ENCODE results near the gene ASF1B. TPM values are rescaled to one million over a fixed set of nuclear protein-coding genes. Genes with fewer than 3 reads are reported as not detected.

Gene ASF1B
- total RNA-seq, 1 donor from 2014 or later: 1.7 TPM

DNA sequence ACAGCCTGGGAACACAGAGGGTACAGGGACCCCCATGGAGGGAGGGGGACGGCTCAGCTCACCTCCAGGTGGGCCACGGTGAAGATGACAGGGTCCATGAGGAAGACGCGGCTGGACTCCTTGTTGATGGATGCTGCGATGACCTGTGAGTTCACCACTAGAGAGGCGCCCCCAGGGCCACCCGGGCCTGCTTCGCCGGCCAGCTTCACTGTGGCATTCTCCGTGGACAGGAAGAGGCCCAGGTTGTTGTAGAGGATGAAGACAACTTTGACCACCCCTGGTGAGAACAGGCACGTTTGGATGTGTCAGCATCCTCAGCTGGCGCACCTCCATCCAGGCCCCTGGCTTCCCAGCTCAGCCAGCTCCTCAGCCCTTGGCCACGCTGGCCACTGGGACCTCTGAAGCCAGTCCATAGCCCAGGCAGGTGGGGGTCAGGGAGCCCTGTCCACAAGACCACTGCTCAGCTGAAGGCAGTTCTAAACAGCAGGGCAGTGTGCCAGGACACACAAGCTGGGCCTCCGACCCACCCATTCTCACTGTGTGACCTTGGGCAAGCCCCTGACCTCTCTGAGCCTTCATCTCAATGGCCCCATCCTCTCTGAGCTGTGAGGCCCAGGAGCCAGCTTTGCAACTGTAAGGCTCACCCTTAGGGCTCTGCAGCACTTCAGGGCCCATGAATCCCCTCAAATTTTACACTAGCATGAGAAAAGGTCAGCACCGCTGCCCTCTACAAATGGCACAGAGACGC, 22.1 kb upstream of the ASF1B start:
- Histone ChIP-seq H3K4me1 (no peaks in the 10 kb centered on the region), H3K27me3 (no peaks in the 10 kb centered on the region), H3K9me3 (no peaks in the 10 kb centered on the region), H3K36me3 (peaks cover 3 to 42% of the 10 kb centered on the region in 2 donors), H3K4me3 (no peak overlapping the region), H3K27ac (no peak overlapping the region)
- TF ChIP-seq POLR2A (IDR thresholded peaks at IDR 0.05) (no peak), POLR2AphosphoS5 (IDR thresholded peaks at IDR 0.05; ENCODE audit: insufficient read depth in 1 of 2, low read depth in 1 of 2) (no peak)
- TF ChIP-seq, protein P1, sequence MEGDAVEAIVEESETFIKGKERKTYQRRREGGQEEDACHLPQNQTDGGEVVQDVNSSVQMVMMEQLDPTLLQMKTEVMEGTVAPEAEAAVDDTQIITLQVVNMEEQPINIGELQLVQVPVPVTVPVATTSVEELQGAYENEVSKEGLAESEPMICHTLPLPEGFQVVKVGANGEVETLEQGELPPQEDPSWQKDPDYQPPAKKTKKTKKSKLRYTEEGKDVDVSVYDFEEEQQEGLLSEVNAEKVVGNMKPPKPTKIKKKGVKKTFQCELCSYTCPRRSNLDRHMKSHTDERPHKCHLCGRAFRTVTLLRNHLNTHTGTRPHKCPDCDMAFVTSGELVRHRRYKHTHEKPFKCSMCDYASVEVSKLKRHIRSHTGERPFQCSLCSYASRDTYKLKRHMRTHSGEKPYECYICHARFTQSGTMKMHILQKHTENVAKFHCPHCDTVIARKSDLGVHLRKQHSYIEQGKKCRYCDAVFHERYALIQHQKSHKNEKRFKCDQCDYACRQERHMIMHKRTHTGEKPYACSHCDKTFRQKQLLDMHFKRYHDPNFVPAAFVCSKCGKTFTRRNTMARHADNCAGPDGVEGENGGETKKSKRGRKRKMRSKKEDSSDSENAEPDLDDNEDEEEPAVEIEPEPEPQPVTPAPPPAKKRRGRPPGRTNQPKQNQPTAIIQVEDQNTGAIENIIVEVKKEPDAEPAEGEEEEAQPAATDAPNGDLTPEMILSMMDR (IDR thresholded peaks at IDR 0.05): no peak
- no peak for DNase-seq (ENCODE audit: extremely low spot score in 2 of 2)
- intact Hi-C loops (cut with DNase I): no loop called here

DNA sequence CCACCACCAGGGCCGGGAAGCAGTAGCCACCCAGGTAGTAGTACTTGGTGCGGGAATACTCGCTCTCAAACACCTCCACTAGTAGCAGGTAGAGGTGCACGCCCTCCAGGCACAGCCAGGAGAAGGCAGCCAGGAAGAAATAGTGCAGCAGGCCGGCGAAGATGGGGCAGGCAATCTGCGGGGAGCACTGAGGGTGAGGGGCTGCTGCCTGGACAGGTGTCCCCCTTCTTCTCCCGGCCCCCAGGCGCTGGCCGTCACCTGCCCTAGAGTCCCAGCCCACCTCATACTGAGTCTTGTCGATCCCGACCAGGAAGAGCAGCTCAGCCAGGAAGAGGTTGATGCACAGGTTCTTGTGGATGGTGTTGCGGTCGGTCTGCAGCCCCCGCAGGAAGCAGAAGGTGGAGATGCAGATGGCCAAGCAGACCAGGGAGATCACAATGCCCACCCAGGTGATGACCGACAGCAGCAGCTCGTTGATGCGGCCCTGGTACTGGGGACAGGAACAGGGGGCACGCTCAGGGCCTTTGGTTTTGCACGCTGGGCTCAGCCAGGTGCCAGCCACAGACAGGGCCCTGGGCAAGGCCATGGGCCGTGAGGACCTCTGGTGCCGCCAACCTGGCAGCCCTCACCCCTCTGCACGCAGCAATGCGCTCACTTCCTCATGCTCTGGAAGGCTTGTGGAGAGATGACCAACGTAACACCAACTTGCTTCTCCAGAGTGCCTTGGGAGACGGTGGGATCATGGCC, 20.8 kb upstream of the ASF1B start:
- Histone ChIP-seq H3K4me3 (no peak overlapping the region), H3K36me3 (peaks cover 3 to 36% of the 10 kb centered on the region in 2 donors), H3K27me3 (no peaks in the 10 kb centered on the region), H3K27ac (no peak overlapping the region), H3K4me1 (no peaks in the 10 kb centered on the region), H3K9me3 (no peaks in the 10 kb centered on the region)
- TF ChIP-seq, protein P1 (IDR thresholded peaks at IDR 0.05): no peak
- TF ChIP-seq POLR2AphosphoS5 (IDR thresholded peaks at IDR 0.05; ENCODE audit: insufficient read depth in 1 of 2, low read depth in 1 of 2) (no peak), POLR2A (IDR thresholded peaks at IDR 0.05) (no peak)
- intact Hi-C loops (cut with DNase I): no loop called here
- no peak for DNase-seq (ENCODE audit: extremely low spot score in 2 of 2)

DNA sequence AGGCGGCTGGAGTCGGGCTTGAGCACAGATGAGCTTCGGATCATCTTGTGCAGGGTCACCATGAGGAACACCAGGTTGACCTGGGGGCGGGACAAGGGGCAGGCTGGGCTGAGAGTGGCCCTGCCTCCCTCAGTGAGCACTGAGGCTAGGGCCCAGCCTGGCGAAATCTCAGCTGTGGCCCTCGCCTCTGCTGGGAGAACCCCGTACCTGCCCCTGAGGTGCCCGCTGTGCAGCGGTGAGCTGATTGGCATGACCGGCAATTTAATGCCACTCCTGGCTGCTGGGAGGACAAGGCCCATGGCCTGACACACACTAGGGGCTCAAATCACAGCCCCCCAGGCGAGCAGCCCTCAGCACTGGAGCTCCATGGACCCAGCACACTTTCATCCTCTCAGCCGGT, 19.7 kb upstream of the ASF1B start:
- no peak for DNase-seq (ENCODE audit: extremely low spot score in 2 of 2)
- intact Hi-C loops (cut with DNase I): no loop called here
- no peaks in the 10 kb centered on the region for H3K4me1 ChIP-seq
- no peaks in the 10 kb centered on the region for H3K9me3 ChIP-seq
- H3K36me3 ChIP-seq: peaks cover 3 to 36% of the 10 kb centered on the region in 2 donors
- TF ChIP-seq, protein P1 (IDR thresholded peaks at IDR 0.05): no peak
- TF ChIP-seq POLR2A (IDR thresholded peaks at IDR 0.05): no peak
- no peak for TF ChIP-seq POLR2AphosphoS5 (IDR thresholded peaks at IDR 0.05; ENCODE audit: insufficient read depth in 1 of 2, low read depth in 1 of 2)
- H3K27me3 ChIP-seq: no peaks in the 10 kb centered on the region
- no peak overlapping the region for H3K27ac ChIP-seq
- H3K4me3 ChIP-seq: no peak overlapping the region

DNA sequence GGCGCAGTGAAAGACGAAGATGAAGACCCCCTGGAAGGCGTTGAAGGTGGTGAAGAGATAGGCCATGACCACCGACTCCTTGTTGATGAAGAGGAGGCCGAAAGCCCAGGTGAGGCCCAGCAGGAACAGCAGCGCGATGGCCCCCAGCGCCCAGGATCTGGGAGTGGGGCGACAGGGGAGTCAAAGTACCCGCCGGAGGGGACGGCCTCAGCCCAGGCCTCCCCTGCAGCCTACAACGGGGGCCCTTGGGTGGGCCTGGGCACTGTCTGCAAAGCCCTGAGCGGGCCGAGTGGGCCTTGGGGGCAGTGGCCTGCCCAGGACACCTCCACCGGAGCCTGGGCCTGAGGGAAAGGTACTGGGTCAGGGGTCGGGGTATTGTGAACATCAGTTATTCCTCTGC, 19.0 kb upstream of the ASF1B start:
- no peak for DNase-seq (ENCODE audit: extremely low spot score in 2 of 2)
- H3K9me3 ChIP-seq: no peaks in the 10 kb centered on the region
- no peaks in the 10 kb centered on the region for H3K27me3 ChIP-seq
- TF ChIP-seq POLR2A (IDR thresholded peaks at IDR 0.05) (no peak), POLR2AphosphoS5 (IDR thresholded peaks at IDR 0.05; ENCODE audit: insufficient read depth in 1 of 2, low read depth in 1 of 2) (no peak)
- TF ChIP-seq, protein P1 (IDR thresholded peaks at IDR 0.05): no peak
- no peak overlapping the region for H3K4me3 ChIP-seq
- H3K36me3 ChIP-seq: peaks cover 3 to 36% of the 10 kb centered on the region in 2 donors
- peaks cover 6% of the 10 kb centered on the region for H3K4me1 ChIP-seq
- intact Hi-C loops (cut with DNase I): no loop called here
- no peak overlapping the region for H3K27ac ChIP-seq

DNA sequence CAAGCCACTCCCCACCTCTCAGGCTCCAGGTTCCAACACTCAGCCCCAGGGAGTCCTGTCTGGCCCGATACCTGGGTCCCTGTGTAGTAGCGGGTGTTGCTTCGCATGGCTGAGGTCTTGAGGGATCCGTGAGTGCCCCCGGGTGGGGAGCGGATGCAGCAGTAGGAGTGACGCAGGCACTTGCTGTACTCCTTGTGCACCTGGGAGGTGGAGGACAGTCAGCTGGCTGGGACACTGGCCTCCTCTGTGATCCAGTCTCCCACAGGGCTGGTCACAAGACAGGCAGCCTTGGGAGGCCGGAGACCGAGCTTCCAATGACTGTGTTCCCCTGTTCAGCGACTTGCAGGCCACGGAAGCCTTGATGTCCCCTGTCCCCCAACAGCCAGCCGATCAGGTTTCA, 16.3 kb upstream of the ASF1B start:
- no peaks in the 10 kb centered on the region for H3K27me3 ChIP-seq
- H3K9me3 ChIP-seq: no peaks in the 10 kb centered on the region
- H3K27ac ChIP-seq: no peak overlapping the region
- DNase-seq (ENCODE audit: extremely low spot score in 2 of 2): no peak
- H3K4me3 ChIP-seq: no peak overlapping the region
- no peak for TF ChIP-seq POLR2AphosphoS5 (IDR thresholded peaks at IDR 0.05; ENCODE audit: insufficient read depth in 1 of 2, low read depth in 1 of 2)
- TF ChIP-seq POLR2A (IDR thresholded peaks at IDR 0.05): no peak
- TF ChIP-seq, protein P1 (IDR thresholded peaks at IDR 0.05): no peak
- intact Hi-C loops (cut with DNase I): no loop called here
- peaks cover 0 to 27% of the 10 kb centered on the region in 2 donors for H3K36me3 ChIP-seq
- H3K4me1 ChIP-seq: peaks cover 29% of the 10 kb centered on the region
